Liver (tissue), 9 donors: ENCODE measurements around the gene PITPNM3. TPM values are rescaled to one million over a fixed set of nuclear protein-coding genes. Genes with fewer than 3 reads are reported as not detected.

ENCODE experiments used
- DNase-seq: peaks from one replicate; pipeline ENCODE4 v3.0.0-alpha.2; 2017; ENCODE audit warnings: low spot score
- H3K27ac ChIP-seq, 2 donors: one replicate each; pipeline ENCODE4 v1.7.0; 2013; ENCODE audit warnings: inconsistent platforms in 2 of 2, low read length in 2 of 2, control low read depth in 1 of 2, low read depth in 1 of 2, mild to moderate bottlenecking in 1 of 2
- H3K27me3 ChIP-seq, 4 donors: one replicate each; pipeline versions ENCODE4 v1.6.1 to v1.7.0; 2013; ENCODE audit warnings: low read length in 3 of 4, inconsistent platforms in 1 of 4, mild to moderate bottlenecking in 1 of 4, moderate library complexity in 1 of 4; ENCODE audit not compliant: control insufficient read depth in 4 of 4, insufficient read depth in 4 of 4
- H3K36me3 ChIP-seq, 4 donors: one replicate each; pipeline versions ENCODE4 v1.6.1 to v1.7.0; 2013; ENCODE audit warnings: low read length in 3 of 4, mild to moderate bottlenecking in 3 of 4, low read depth in 1 of 4, moderate library complexity in 1 of 4; ENCODE audit not compliant: control insufficient read depth in 4 of 4, insufficient read depth in 3 of 4
- H3K4me1 ChIP-seq, 4 donors: one replicate each; pipeline versions ENCODE4 v1.6.1 to v1.7.0; 2013; ENCODE audit warnings: low read length in 3 of 4, mild to moderate bottlenecking in 3 of 4, moderate library complexity in 1 of 4; ENCODE audit not compliant: control insufficient read depth in 4 of 4, insufficient read depth in 4 of 4
- H3K4me3 ChIP-seq, 3 donors: one replicate each; pipeline versions ENCODE4 v1.6.1 to v1.7.0; 2013; ENCODE audit warnings: low read length in 3 of 3, control low read depth in 1 of 3, low read depth in 1 of 3, mild to moderate bottlenecking in 1 of 3
- H3K9ac ChIP-seq, 2 donors: one replicate each; pipeline ENCODE4 v1.7.0; 2013; ENCODE audit warnings: low read length in 2 of 2, mild to moderate bottlenecking in 2 of 2, moderate library complexity in 2 of 2, control low read depth in 1 of 2, low read depth in 1 of 2
- H3K9me3 ChIP-seq, 4 donors: one replicate each; pipeline versions ENCODE4 v1.6.1 to v1.7.0; 2013; ENCODE audit warnings: low read length in 3 of 4; ENCODE audit not compliant: control insufficient read depth in 4 of 4
- EGR1 ChIP-seq, 2 donors: IDR thresholded peaks; 2 replicates each; pipeline ENCODE4 v1.6.1; 2016 to 2018; ENCODE audit warnings: antibody characterized with exemption in 2 of 2, low read depth in 2 of 2
- FOXA1 ChIP-seq: IDR thresholded peaks from 2 replicates; pipeline ENCODE4 v1.6.1; 2016; ENCODE audit warnings: antibody characterized with exemption
- FOXA2 ChIP-seq: IDR thresholded peaks from 2 replicates; pipeline ENCODE4 v1.6.1; 2016; ENCODE audit warnings: antibody characterized with exemption
- GABPA ChIP-seq, 2 donors: IDR thresholded peaks in 1 of 2; conservative IDR thresholded peaks in 1 of 2; 2 replicates each; pipeline ENCODE4 v1.6.1; 2016; ENCODE audit warnings: antibody characterized with exemption in 2 of 2, mild to moderate bottlenecking in 1 of 2, moderate library complexity in 1 of 2
- HNF4A ChIP-seq, 2 donors: conservative IDR thresholded peaks; 2 replicates each; pipeline ENCODE4 v1.6.1; 2016; ENCODE audit warnings: antibody characterized with exemption in 2 of 2, mild to moderate bottlenecking in 2 of 2
- HNF4G ChIP-seq: IDR thresholded peaks from 2 replicates; pipeline ENCODE4 v1.6.1; 2016; ENCODE audit warnings: antibody characterized with exemption
- JUND ChIP-seq, 2 donors: IDR thresholded peaks; 2 replicates each; pipeline ENCODE4 v1.6.1; 2016; ENCODE audit warnings: antibody characterized with exemption in 2 of 2
- NR2F2 ChIP-seq: IDR thresholded peaks from 2 replicates; pipeline ENCODE4 v1.6.1; 2016; ENCODE audit warnings: antibody characterized with exemption
- RAD21 ChIP-seq, 2 donors: IDR thresholded peaks; 2 replicates each; pipeline ENCODE4 v1.6.1; 2016; ENCODE audit warnings: antibody characterized with exemption in 2 of 2, mild to moderate bottlenecking in 2 of 2
- REST ChIP-seq: IDR thresholded peaks from 2 replicates; pipeline ENCODE4 v1.6.1; 2016; ENCODE audit warnings: antibody characterized with exemption, mild to moderate bottlenecking
- RXRA ChIP-seq, 2 donors: IDR thresholded peaks; 2 replicates each; pipeline ENCODE4 v1.6.1; 2017 to 2018; ENCODE audit warnings: antibody characterized with exemption in 2 of 2, mild to moderate bottlenecking in 1 of 2
- SP1 ChIP-seq: IDR thresholded peaks from 2 replicates; pipeline ENCODE4 v1.6.1; 2018; ENCODE audit warnings: antibody characterized with exemption, mild to moderate bottlenecking
- TAF1 ChIP-seq: conservative IDR thresholded peaks from 2 replicates; pipeline ENCODE4 v1.6.1; 2016; ENCODE audit warnings: antibody characterized with exemption, mild to moderate bottlenecking
- YY1 ChIP-seq: IDR thresholded peaks from 2 replicates; pipeline ENCODE4 v1.6.1; 2016; ENCODE audit warnings: antibody characterized with exemption, mild to moderate bottlenecking
- ZBTB33 ChIP-seq: IDR thresholded peaks from 2 replicates; pipeline ENCODE4 v1.6.1; 2016; ENCODE audit warnings: antibody characterized with exemption
- WGBS: extraction: QIAGEN DNeasy Blood & Tissue Kit; methylation state at CpG from one replicate; pipeline ENCODE4 v1.1.7; 2013; 5-methylcytosine and 5-hydroxymethylcytosine counted together
- polyA plus RNA-seq, 2 donors: library from polyadenylated mRNA; stranded (reverse) in 1 of 2; unstranded in 1 of 2; fragments of 200-250 nt in 1 of 2; fragments of >200 nt in 1 of 2; fragmentation: Nextera tagmentation in 1 of 2; extraction: Ambion mirVana in 1 of 2; gene quantifications; one replicate each; pipeline versions ENCODE4 v1.2.1 to v1.2.3, GENCODE V29; 2013 to 2015
- total RNA-seq, 2 donors: library from RNA; depleted of rRNA; stranded (reverse); fragments of >200 nt; gene quantifications; one replicate each; pipeline ENCODE4 v1.2.3, GENCODE V29; 2014
- TF ChIP-seq, protein P1 (sequence below): IDR thresholded peaks from 2 replicates; pipeline ENCODE4 v1.6.1; 2016; ENCODE audit warnings: antibody characterized with exemption
- TF ChIP-seq, protein P2 (sequence below): fragments of 150-350 bp; IDR thresholded peaks from 2 replicates; pipeline ENCODE4 v1.5.1; 2017; ENCODE audit warnings: improper control_type of control experiment, low read depth, low read length; ENCODE audit not compliant: missing input control
- TF ChIP-seq, protein P3 (sequence below): IDR thresholded peaks from 2 replicates; pipeline ENCODE4 v1.6.1; 2016; ENCODE audit warnings: antibody characterized with exemption
- donor health status: healthy.
- donor health status: healthy.
- donor health status: healthy.
- donor health status: healthy.
- donor health status: healthy.

Gene PITPNM3
- total and polyA plus RNA-seq, 4 donors: 1.5 to 5.0 (median 1.8) TPM

- no peak overlapping the region for H3K4me3 ChIP-seq
- no peak overlapping the region for H3K9ac ChIP-seq
- no peaks in the 10 kb centered on the region for H3K4me1 ChIP-seq
- H3K27me3 ChIP-seq: no peaks in the 10 kb centered on the region
- H3K9me3 ChIP-seq: no peaks in the 10 kb centered on the region
- 88% methylated on average over 7 of the region's 7 CpGs for WGBS
- DNase-seq: no peak
- no peaks in the 10 kb centered on the region for H3K36me3 ChIP-seq
- no peak for TF ChIP-seq JUND (IDR thresholded peaks at IDR 0.05)
- TF ChIP-seq RXRA (IDR thresholded peaks at IDR 0.05): no peak
- TF ChIP-seq, protein P1, sequence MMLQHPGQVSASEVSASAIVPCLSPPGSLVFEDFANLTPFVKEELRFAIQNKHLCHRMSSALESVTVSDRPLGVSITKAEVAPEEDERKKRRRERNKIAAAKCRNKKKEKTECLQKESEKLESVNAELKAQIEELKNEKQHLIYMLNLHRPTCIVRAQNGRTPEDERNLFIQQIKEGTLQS: no peak
- TF ChIP-seq, protein P2, sequence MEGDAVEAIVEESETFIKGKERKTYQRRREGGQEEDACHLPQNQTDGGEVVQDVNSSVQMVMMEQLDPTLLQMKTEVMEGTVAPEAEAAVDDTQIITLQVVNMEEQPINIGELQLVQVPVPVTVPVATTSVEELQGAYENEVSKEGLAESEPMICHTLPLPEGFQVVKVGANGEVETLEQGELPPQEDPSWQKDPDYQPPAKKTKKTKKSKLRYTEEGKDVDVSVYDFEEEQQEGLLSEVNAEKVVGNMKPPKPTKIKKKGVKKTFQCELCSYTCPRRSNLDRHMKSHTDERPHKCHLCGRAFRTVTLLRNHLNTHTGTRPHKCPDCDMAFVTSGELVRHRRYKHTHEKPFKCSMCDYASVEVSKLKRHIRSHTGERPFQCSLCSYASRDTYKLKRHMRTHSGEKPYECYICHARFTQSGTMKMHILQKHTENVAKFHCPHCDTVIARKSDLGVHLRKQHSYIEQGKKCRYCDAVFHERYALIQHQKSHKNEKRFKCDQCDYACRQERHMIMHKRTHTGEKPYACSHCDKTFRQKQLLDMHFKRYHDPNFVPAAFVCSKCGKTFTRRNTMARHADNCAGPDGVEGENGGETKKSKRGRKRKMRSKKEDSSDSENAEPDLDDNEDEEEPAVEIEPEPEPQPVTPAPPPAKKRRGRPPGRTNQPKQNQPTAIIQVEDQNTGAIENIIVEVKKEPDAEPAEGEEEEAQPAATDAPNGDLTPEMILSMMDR: no peak
- no peak for TF ChIP-seq YY1
- no peak for TF ChIP-seq FOXA1
- TF ChIP-seq EGR1 (IDR thresholded peaks at IDR 0.05; ENCODE audit: low read depth in 2 of 2): no peak
- TF ChIP-seq RAD21 (IDR thresholded peaks at IDR 0.05): no peak
- TF ChIP-seq NR2F2: no peak
- no peak for TF ChIP-seq HNF4G
- TF ChIP-seq GABPA (IDR thresholded peaks at IDR 0.05 in 1 of 2, conservative IDR thresholded peaks at IDR 0.05 in 1 of 2): no peak
- TF ChIP-seq TAF1: no peak
- no peak for TF ChIP-seq SP1
- no peak for TF ChIP-seq HNF4A (conservative IDR thresholded peaks at IDR 0.05)
- TF ChIP-seq ZBTB33: no peak
- TF ChIP-seq FOXA2: no peak
- TF ChIP-seq, protein P3, sequence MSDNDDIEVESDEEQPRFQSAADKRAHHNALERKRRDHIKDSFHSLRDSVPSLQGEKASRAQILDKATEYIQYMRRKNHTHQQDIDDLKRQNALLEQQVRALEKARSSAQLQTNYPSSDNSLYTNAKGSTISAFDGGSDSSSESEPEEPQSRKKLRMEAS: no peak
- TF ChIP-seq REST: no peak
- no peak overlapping the region for H3K27ac ChIP-seq
These were observed 81.4 kb downstream of the PITPNM3 start for GRCh38 chr17:6474906-6475305.
